GM12878 (cell line): ENCODE results near the gene SLC28A2. TPM values are rescaled to one million over a fixed set of nuclear protein-coding genes. Genes with fewer than 3 reads are reported as not detected.

ENCODE experiments used
- ATAC-seq: fragments of 200-7000 bp; cut with Tn5 transposase; 3 replicates; pipeline ENCODE4 v1.9.1; 2020; ENCODE audit warnings: mild to moderate bottlenecking, moderate library complexity
- BruUV-seq: library from RNA; stranded (reverse); fragments of 400-500 nt; replicated peaks from 2 replicates; lab custom pipeline; 2021; lab: Mats Ljungman, UMichigan
- CTCF ChIA-PET: fragments of 300-600 bp; sonication (Branson Sonifier 250); formaldehyde crosslinking; extraction: SDS; loops from one replicate; lab custom pipeline; 2021; ENCODE audit warnings: inconsistent platforms; lab: Yijun Ruan, JAX
- POLR2A ChIA-PET: fragments of 350-600 bp; formaldehyde crosslinking; extraction: SDS; loops from one replicate; lab custom pipeline; 2021; ENCODE audit warnings: inconsistent platforms; lab: Charles Lee
- RAD21 ChIA-PET: fragments of 300-600 bp; sonication (Branson Sonifier 250); formaldehyde crosslinking; loops from one replicate; lab custom pipeline; 2023; ENCODE audit warnings: antibody characterized with exemption; ENCODE audit not compliant: unreplicated experiment; lab: Charles Lee
- SMC1A ChIA-PET: fragments of 300-600 bp; sonication (Branson Sonifier 250); formaldehyde crosslinking; loops from one replicate; lab custom pipeline; 2023; ENCODE audit not compliant: unreplicated experiment, uncharacterized antibody; lab: Charles Lee
- DNase-seq: peaks from one replicate; pipeline ENCODE4 v3.0.0-alpha.2; 2011; ENCODE audit warnings: low read depth, low spot score
- FAIRE-seq: peaks from 3 replicates; lab custom pipeline; 2011; peaks lifted over from hg19 to GRCh38; lab: Jason Lieb, UNC
- H2AFZ ChIP-seq: 2 replicates; pipeline ENCODE4 v1.6.0; 2011; ENCODE audit warnings: low read depth, low read length, control low read depth; ENCODE audit not compliant: control insufficient read depth
- H3K27ac ChIP-seq: 2 replicates; pipeline ENCODE4 v1.5.1; 2011; ENCODE audit warnings: control low read depth; ENCODE audit not compliant: control insufficient read depth, insufficient read depth
- H3K27me3 ChIP-seq, 2 experiments: replicated peaks in 1 of 2; 2 replicates each; pipeline versions ENCODE4 v1.6.0 to v1.6.1; 2011; ENCODE audit warnings: low read length in 1 of 2; ENCODE audit not compliant: control insufficient read depth in 2 of 2, insufficient read depth in 2 of 2
- H3K36me3 ChIP-seq, 2 experiments: 2 replicates each; pipeline ENCODE4 v1.5.1; 2011; ENCODE audit warnings: low read length in 1 of 2; ENCODE audit not compliant: control insufficient read depth in 2 of 2, insufficient read depth in 2 of 2
- H3K4me1 ChIP-seq: 2 replicates; pipeline ENCODE4 v1.6.1; 2011; ENCODE audit warnings: mild to moderate bottlenecking, low read length, moderate library complexity, mixed read lengths; ENCODE audit not compliant: control insufficient read depth, insufficient read depth
- H3K4me2 ChIP-seq: 2 replicates; pipeline ENCODE4 v1.6.0; 2011; ENCODE audit warnings: control low read depth; ENCODE audit not compliant: control insufficient read depth, insufficient read depth
- H3K4me3 ChIP-seq: fragments of 200-600 bp; sonication (generic); 2 replicates; pipeline ENCODE4 v1.5.1; 2016
- H3K79me2 ChIP-seq: 2 replicates; pipeline ENCODE4 v1.6.0; 2011; ENCODE audit warnings: low read length; ENCODE audit not compliant: control insufficient read depth, insufficient read depth
- H3K9ac ChIP-seq: 2 replicates; pipeline ENCODE4 v1.8.0; 2011; ENCODE audit warnings: low read length, control low read depth, mixed read lengths; ENCODE audit not compliant: control insufficient read depth, insufficient read depth
- H3K9me3 ChIP-seq: replicated peaks from 3 replicates; pipeline ENCODE4 v1.5.1; 2011; ENCODE audit warnings: mild to moderate bottlenecking, low read length; ENCODE audit not compliant: control insufficient read depth, insufficient read depth
- H4K20me1 ChIP-seq: 2 replicates; pipeline ENCODE4 v1.6.0; 2011; ENCODE audit not compliant: control insufficient read depth, insufficient read depth
- CBX3 ChIP-seq: fragments of 200-600 bp; sonication (generic); IDR thresholded peaks from 2 replicates; pipeline ENCODE4 v1.6.1; 2016; ENCODE audit warnings: low read depth, borderline replicate concordance
- CHD4 ChIP-seq: fragments of 200-600 bp; sonication (generic); IDR thresholded peaks from 2 replicates; pipeline ENCODE4 v1.6.1; 2016; ENCODE audit warnings: mild to moderate bottlenecking
- CREB1 ChIP-seq: IDR thresholded peaks from 2 replicates; pipeline ENCODE4 v1.6.1; 2012; ENCODE audit warnings: low read depth, mild to moderate bottlenecking, inconsistent platforms
- E4F1 ChIP-seq: fragments of 450-650 bp; IDR thresholded peaks from 2 replicates; pipeline ENCODE4 v1.6.1; 2018; ENCODE audit warnings: borderline replicate concordance, mild to moderate bottlenecking; ENCODE audit not compliant: partially characterized antibody
- GABPA ChIP-seq: IDR thresholded peaks from 2 replicates; pipeline ENCODE4 v1.6.1; 2014; ENCODE audit warnings: antibody characterized with exemption, low read depth, mild to moderate bottlenecking, inconsistent platforms
- GATAD2B ChIP-seq: fragments of 450-650 bp; conservative IDR thresholded peaks from 2 replicates; pipeline ENCODE4 v1.6.1; 2017; ENCODE audit warnings: low read depth, mild to moderate bottlenecking, moderate library complexity
- RAD51 ChIP-seq: fragments of 450-650 bp; IDR thresholded peaks from 2 replicates; pipeline ENCODE4 v1.6.1; 2016; ENCODE audit warnings: moderate library complexity, mild to moderate bottlenecking, inconsistent platforms
- SIX5 ChIP-seq: IDR thresholded peaks from 2 replicates; pipeline ENCODE4 v1.6.1; 2011; ENCODE audit warnings: mild to moderate bottlenecking, low read depth, low read length, moderate library complexity; ENCODE audit not compliant: severe bottlenecking
- SUPT20H ChIP-seq: IDR thresholded peaks from 2 replicates; pipeline ENCODE4 v1.6.1; 2011; ENCODE audit warnings: low read depth, mild to moderate bottlenecking, low read length, moderate library complexity, borderline replicate concordance; ENCODE audit not compliant: control insufficient read depth
- SUZ12 ChIP-seq: fragments of 200-600 bp; sonication (generic); IDR thresholded peaks from one replicate; pipeline ENCODE4 v1.6.1; 2018; ENCODE audit warnings: antibody characterized with exemption, mild to moderate bottlenecking; ENCODE audit not compliant: unreplicated experiment
- USF2 ChIP-seq: IDR thresholded peaks from 2 replicates; pipeline ENCODE4 v1.6.1; 2011; ENCODE audit warnings: low read depth, low read length, improper control_type of control experiment, borderline replicate concordance
- YBX1 ChIP-seq: fragments of 450-650 bp; IDR thresholded peaks from 2 replicates; pipeline ENCODE4 v1.6.1; 2016; ENCODE audit warnings: antibody characterized with exemption
- whole genome bisulfite sequencing: methylation state at CpG from one replicate; pipeline ENCODE4 v1.1.6; 2016; ENCODE audit warnings: low lambda C conversion rate; ENCODE audit not compliant: insufficient replicate concordance, insufficient coverage; ENCODE audit errors: missing lambda C conversion rate; 5-methylcytosine and 5-hydroxymethylcytosine counted together
- in situ Hi-C: fragments of 300-500 bp; cut with MboI; formaldehyde crosslinking; loops from 9 replicates; pipeline ENCODE4 v1.14.3; 2018; ENCODE audit warnings: mixed read lengths
- intact Hi-C: fragments of 100-400 bp; cut with micrococcal nuclease; formaldehyde crosslinking; loops from one replicate; pipeline ENCODE4 v1.14.2; 2022; ENCODE audit not compliant: unreplicated experiment
- polyA plus RNA-seq, 11 experiments: library from polyadenylated mRNA; depleted of rRNA in 4 of 11; unstranded in 6 of 11; stranded (reverse) in 5 of 11; fragments of >200 nt; fragmentation: Nextera tagmentation in 4 of 11; fragmentation: Illumina TruSeq in 1 of 11; extraction: Ambion mirVana in 4 of 11; extraction: Trizol in 1 of 11; gene quantifications; 1 replicate in 1 of 11; 2 replicates in 10 of 11; pipeline versions ENCODE4 v1.2.1 to v1.2.3, GENCODE V29; 2011 to 2016; ENCODE audit warnings: inconsistent platforms in 2 of 11, missing spikeins in 2 of 11, low read depth in 1 of 11
- total RNA-seq, 4 experiments: library from RNA; depleted of rRNA in 3 of 4; stranded (reverse); fragments of >200 nt in 3 of 4; fragmentation: Illumina TruSeq in 1 of 4; extraction: Trizol in 1 of 4; gene quantifications; 2 replicates each; pipeline versions ENCODE4 v1.2.1 to v1.2.3, GENCODE V29; 2013 to 2021
- TF ChIP-seq, protein P1 (sequence below): fragments of 450-650 bp; formaldehyde crosslinking; IDR thresholded peaks from 2 replicates; pipeline ENCODE4 v1.4.0; 2022; ENCODE audit warnings: mild to moderate bottlenecking, moderate library complexity
- TF ChIP-seq, protein P2 (sequence below): fragments of 450-650 bp; IDR thresholded peaks from 2 replicates; pipeline ENCODE4 v1.6.1; 2017; ENCODE audit warnings: mild to moderate bottlenecking

Gene SLC28A2
- total and polyA plus RNA-seq, 10 of the 15 experiments (the other 5 are each of a cell fraction or from before 2014, with no cell fraction given), result 0.02 to 0.21 (median 0.14) TPM; not detected in 6

DNA sequence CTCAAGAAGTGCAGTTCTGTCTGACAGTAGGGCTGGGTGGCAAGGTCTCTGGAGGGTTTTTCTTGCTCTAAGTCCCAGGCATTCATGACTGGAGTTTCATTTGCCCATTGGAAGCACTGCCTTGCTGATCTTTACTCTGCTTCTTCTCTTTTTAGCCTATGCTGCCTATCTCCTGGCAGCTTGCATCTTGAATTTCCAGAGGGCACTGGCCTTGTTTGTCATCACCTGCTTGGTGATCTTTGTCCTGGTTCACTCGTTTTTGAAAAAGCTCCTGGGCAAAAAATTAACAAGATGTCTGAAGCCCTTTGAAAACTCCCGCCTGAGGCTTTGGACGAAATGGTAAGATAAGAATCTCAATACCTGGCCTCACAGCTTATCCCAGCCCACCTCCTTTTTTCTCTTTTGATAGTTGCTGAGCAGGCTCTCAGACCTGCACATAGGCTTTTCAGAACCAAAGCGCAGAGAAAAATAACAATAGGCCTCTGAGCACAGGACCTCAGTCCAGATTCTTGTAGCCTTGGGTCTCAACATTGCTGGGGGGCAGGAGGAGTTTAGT is 10.9 kb downstream of the SLC28A2 start (continued):
- TF ChIP-seq E4F1, result no peak
- TF ChIP-seq YBX1, result no peak
- no peak for TF ChIP-seq GATAD2B

DNA sequence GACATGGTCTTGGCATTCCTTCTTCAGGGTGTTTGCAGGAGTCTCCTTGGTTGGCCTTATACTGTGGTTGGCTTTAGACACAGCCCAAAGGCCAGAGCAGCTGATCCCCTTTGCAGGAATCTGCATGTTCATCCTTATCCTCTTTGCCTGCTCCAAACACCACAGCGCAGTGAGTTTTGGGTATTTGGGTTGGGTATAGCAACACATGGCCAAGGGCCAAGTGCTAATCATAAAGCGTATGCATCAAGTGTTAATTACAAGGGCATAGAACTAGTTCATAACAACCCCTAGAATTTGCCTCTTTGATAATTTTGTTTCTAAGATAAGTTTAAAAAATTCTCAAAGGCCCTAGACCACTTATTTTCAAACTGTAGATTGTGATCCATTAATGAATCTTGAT is 11.8 kb downstream of the SLC28A2 start:
- no peak for FAIRE-seq
- ATAC-seq, result no peak
- TF ChIP-seq CREB1 (no peak), CHD4 (no peak), GABPA (no peak), SIX5 (no peak), SUZ12 (no peak), USF2 (no peak), SUPT20H (no peak), RAD51 (no peak), CBX3 (no peak)
- TF ChIP-seq, protein P1, sequence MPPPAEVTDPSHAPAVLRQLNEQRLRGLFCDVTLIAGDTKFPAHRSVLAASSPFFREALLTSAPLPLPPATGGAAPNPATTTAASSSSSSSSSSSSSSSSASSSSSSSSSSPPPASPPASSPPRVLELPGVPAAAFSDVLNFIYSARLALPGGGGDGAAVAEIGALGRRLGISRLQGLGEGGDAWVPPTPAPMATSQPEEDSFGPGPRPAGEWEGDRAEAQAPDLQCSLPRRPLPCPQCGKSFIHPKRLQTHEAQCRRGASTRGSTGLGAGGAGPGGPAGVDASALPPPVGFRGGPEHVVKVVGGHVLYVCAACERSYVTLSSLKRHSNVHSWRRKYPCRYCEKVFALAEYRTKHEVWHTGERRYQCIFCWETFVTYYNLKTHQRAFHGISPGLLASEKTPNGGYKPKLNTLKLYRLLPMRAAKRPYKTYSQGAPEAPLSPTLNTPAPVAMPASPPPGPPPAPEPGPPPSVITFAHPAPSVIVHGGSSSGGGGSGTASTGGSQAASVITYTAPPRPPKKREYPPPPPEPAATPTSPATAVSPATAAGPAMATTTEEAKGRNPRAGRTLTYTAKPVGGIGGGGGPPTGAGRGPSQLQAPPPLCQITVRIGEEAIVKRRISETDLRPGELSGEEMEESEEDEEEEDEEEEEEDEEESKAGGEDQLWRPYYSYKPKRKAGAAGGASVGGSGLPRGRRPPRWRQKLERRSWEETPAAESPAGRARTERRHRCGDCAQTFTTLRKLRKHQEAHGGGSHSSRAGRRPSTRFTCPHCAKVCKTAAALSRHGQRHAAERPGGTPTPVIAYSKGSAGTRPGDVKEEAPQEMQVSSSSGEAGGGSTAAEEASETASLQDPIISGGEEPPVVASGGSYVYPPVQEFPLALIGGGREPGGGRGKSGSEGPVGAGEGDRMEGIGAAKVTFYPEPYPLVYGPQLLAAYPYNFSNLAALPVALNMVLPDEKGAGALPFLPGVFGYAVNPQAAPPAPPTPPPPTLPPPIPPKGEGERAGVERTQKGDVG (CRISPR knock-in tag), result no peak
- TF ChIP-seq, protein P2, sequence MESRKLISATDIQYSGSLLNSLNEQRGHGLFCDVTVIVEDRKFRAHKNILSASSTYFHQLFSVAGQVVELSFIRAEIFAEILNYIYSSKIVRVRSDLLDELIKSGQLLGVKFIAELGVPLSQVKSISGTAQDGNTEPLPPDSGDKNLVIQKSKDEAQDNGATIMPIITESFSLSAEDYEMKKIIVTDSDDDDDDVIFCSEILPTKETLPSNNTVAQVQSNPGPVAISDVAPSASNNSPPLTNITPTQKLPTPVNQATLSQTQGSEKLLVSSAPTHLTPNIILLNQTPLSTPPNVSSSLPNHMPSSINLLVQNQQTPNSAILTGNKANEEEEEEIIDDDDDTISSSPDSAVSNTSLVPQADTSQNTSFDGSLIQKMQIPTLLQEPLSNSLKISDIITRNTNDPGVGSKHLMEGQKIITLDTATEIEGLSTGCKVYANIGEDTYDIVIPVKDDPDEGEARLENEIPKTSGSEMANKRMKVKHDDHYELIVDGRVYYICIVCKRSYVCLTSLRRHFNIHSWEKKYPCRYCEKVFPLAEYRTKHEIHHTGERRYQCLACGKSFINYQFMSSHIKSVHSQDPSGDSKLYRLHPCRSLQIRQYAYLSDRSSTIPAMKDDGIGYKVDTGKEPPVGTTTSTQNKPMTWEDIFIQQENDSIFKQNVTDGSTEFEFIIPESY, result no peak

More for the DNA sequence above, 11.8 kb downstream of the SLC28A2 start:
- POLR2A ChIA-PET, result no interaction called here
- Histone ChIP-seq H4K20me1 (no peaks in the 10 kb centered on the region), H3K79me2 (no peaks in the 10 kb centered on the region), H3K36me3 (no peaks in the 10 kb centered on the region), H3K4me3 (no peak overlapping the region), H3K27ac (no peak overlapping the region), H3K9me3 (no peaks in the 10 kb centered on the region), H3K9ac (no peak overlapping the region), H3K4me2 (no peak overlapping the region), H3K4me1 (no peaks in the 10 kb centered on the region), H2AFZ (no peak overlapping the region), H3K27me3 (no peaks in the 10 kb centered on the region)
- DNase-seq, result no peak
- no TSS peak for BruUV-seq
- in situ Hi-C loops (no loop called here), intact Hi-C loops (no loop called here)
- WGBS, result 71% methylated on average over 2 of the region's 2 CpGs
- CTCF ChIA-PET, result no interaction called here
- SMC1A ChIA-PET, result no interaction called here
- RAD21 ChIA-PET, result no interaction called here
